Hippocampal formation (tissue), 2 donors: ENCODE measurements around the gene HOXB6.
A peak's percentile ranks its signal among the peaks of the same experiment; 100 is the strongest.

Experiments
- DNase-seq, 2 donors: peaks; one replicate each; lab custom pipeline; 2025; lab: John Stamatoyannopoulos, UW

Gene HOXB6

DNA sequence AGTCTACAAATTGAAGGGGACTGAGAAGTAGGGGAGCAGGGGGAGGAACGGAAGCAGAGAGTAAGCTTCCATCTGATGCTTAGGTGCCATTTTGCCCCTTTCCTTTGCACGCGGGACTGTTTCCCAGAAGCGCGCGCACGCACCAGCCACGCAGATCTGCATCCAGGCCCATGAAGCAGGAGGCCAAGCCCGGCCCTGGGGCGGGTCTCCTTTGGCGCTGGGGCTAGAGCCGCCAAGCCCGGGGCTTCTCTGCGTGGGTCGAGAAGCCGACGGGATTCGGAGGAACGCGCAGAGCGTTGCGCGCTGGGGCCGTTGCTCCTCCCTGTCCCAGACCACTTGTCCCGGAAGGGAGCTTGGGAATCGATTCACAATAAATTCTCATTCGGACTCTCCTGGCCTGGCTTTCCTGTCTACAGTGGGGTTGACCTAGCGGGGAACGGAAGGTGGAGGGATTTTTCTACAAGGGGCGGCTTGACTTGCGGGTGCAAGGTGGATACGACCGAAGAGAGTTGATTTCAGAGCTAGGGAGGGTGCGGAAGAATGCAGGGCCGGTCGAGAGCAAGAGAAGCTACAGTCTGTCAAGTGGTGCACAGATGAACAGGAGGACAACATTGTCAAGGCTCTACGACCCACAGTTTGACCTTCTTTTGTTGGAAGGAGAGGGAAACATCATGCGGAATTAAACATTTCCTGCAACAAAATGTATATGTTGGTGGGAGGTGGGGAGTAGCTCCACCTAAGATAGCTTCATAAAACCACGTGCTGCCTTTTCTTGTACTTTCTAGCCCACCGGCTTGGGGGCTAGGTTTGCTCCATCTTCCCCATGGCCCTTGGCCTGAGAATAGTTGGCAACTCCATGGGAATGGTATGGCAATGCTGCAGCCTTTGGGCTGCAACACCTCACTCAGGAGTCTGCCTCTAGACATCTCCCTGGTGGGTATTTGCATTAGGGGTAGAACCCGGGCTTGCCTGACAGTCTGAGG lies 16.9 kb upstream of the HOXB6 start:
- DNase-seq: no peak

DNA sequence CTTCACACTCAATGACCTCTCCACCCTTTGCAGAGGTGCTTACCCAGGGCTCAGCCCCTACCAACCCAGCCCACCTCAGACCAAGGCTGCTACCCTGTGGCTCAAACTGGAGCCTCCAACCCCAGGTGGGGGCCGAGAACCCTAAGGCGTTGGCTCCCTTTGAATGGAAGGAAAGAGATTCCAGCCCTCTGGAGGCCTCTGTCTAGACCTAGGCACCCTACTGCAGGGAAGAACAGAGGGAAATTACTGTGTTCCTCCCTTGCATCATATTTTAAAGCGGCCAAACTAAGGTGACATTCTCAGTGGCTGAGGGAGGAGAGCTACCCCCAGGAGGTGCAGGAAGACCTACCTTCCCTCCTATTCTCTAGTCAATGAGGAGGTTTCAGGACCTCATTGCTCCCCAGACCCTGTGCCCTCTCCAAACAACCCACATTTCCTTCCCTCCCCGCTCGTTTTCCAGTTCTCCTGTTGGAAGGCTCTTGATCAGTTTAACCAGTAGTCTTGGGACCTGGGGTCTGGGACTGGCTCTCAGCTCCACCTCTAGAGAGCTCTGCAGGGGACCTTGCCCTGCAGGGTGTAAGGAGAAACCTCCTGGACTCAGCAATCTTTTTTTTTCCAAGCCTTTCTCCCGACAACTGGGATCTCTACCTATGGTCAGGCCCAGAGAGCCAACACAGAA lies 15.8 kb upstream of the HOXB6 start:
- DNase-seq: no peak

GRCh38 chr17:48619826-48620449 lies 15.2 kb upstream of the HOXB6 start:
- DNase-seq: no peak

GRCh38 chr17:48618256-48618896 lies 13.6 kb upstream of the HOXB6 start:
- peak; percentile 51 to 73 for DNase-seq

- DNase-seq: no peak
Measured at GRCh38 chr17:48617471-48618255, 12.9 kb upstream of the HOXB6 start.

GRCh38 chr17:48616717-48617470 lies 12.1 kb upstream of the HOXB6 start:
- no peak for DNase-seq

GRCh38 chr17:48615963-48616716 lies 11.4 kb upstream of the HOXB6 start:
- DNase-seq: no peak

GRCh38 chr17:48615047-48615962 lies 10.5 kb upstream of the HOXB6 start, which contains the start of gene HOXB8:
Gene HOXB8, minus strand, starts transcription at chr17:48615292. Its CDS starts 588 bp downstream, at chr17:48614704.
- DNase-seq: no peak

- DNase-seq: no peak
Measured at GRCh38 chr17:48613862-48614694, 9.3 kb upstream of the HOXB6 start.

DNA sequence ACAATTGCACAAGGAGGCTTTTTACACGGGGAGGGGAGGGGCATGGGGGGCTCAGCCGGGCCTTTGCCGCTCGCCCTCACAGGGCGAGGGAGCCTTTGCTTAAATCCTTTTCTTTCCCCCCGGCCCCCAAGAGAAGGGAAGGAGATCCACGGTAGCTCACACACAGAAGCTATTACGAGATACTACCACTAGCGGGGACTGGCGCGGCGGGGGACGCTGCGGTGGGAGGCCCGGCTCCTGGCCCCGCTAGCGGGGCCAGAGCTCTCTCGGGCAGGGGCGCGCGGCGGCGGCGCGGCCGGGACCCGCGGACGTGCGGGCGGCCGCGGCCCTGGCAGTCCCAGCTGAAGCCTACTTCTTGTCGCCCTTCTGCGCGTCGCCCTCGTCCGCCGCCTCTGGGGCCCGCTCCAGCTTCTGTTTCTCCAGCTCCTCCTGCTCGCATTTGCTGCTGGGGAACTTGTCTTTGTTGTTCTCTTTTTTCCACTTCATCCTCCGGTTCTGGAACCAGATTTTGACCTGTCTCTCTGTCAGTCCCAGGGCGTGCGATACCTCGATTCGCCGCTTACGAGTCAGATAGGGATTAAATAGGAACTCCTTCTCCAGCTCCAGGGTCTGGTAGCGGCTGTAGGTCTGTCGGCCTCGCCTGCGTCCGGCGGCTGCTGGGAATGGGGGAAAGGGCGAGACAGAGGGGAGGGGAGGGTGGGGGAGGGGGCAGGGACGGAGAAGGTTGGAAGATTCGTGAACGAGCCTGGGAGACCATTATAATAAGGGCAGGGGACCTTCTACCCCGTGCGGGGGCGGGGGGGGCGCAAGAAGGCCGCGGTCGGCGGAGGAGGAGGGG lies 8.3 kb upstream of the HOXB6 start:
- no peak for DNase-seq

DNA sequence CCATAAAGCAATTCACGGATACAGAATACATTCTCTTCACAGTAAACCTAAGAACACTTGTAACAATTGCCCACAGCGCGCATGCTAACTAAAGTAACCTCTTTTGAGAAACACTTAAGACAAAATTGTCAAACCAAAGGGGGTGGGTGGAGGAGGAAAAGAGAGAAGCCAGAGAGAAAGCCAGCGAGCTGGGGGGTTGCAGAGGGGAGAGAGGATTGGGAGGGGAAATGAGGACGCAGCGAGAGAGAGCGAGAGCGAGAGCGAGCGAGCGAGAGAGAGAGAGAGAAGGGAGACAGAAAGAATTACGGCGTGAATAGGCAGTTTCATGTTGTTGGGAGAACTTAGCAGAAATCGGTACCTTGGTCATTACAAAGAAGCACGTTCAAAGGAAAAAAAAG lies 7.7 kb upstream of the HOXB6 start:
- no peak for DNase-seq

- DNase-seq: no peak
Measured at GRCh38 chr17:48611681-48612455, 7.1 kb upstream of the HOXB6 start.

GRCh38 chr17:48611213-48611612 lies 6.4 kb upstream of the HOXB6 start:
- no peak for DNase-seq

- DNase-seq: no peak
Measured at GRCh38 chr17:48610282-48611211, 5.8 kb upstream of the HOXB6 start, which contains the start of gene HOXB7. Gene HOXB7, minus strand, starts transcription at chr17:48611017. Its CDS starts 99 bp downstream, at chr17:48610918.
